ENCODE data around the gene HHAT. TPM values are rescaled to one million over a fixed set of nuclear protein-coding genes. Genes with fewer than 3 reads are reported as not detected.

The HHAT gene
- total and polyA plus RNA-seq, 3 donors from 2014 or later, result 8.5 to 24.3 (median 23.8) TPM

- Histone ChIP-seq H3K27ac (no peak overlapping the region), H3K4me1 (no peaks in the 10 kb centered on the region), H3K4me3 (no peak overlapping the region), H3K36me3 (ENCODE audit: low read depth, missing control alignments) (no peaks in the 10 kb centered on the region), H3K9me3 (no peaks in the 10 kb centered on the region), H3K27me3 (no peaks in the 10 kb centered on the region)
- no peak for DNase-seq
- intact Hi-C loops (cut with DNase I; ENCODE audit: low total_unique reads), result no loop called here
- no peak for TF ChIP-seq POLR2A (IDR thresholded peaks at IDR 0.05)
- TF ChIP-seq CTCF (IDR thresholded peaks at IDR 0.05), result no peak
- WGBS, 2 donors, result 84 to 93% methylated on average over 2 of the region's 2 CpGs
Observed at GRCh38 chr1:210703593-210703992, 374.9 kb downstream of the HHAT start.

- no peak for TF ChIP-seq POLR2A (IDR thresholded peaks at IDR 0.05)
- TF ChIP-seq CTCF (IDR thresholded peaks at IDR 0.05), result no peak
- H3K9me3 ChIP-seq, result no peaks in the 10 kb centered on the region
- no peaks in the 10 kb centered on the region for H3K36me3 ChIP-seq (ENCODE audit: low read depth, missing control alignments)
- intact Hi-C loops (cut with DNase I; ENCODE audit: low total_unique reads), result no loop called here
- no peak overlapping the region for H3K27ac ChIP-seq
- H3K4me1 ChIP-seq, result no peaks in the 10 kb centered on the region
- WGBS, 2 donors, result 88% methylated on average over 3 of the region's 3 CpGs
- no peaks in the 10 kb centered on the region for H3K27me3 ChIP-seq
- DNase-seq, result no peak
- no peak overlapping the region for H3K4me3 ChIP-seq
Observed at GRCh38 chr1:210705086-210705485, 376.4 kb downstream of the HHAT start.

- H3K4me1 ChIP-seq, result no peaks in the 10 kb centered on the region
- no peak for DNase-seq
- intact Hi-C loops (cut with DNase I; ENCODE audit: low total_unique reads), result no loop called here
- H3K4me3 ChIP-seq, result no peak overlapping the region
- 78 to 84% methylated on average over 3 of the region's 3 CpGs for WGBS, 2 donors
- H3K9me3 ChIP-seq, result no peaks in the 10 kb centered on the region
- no peak overlapping the region for H3K27ac ChIP-seq
- no peaks in the 10 kb centered on the region for H3K27me3 ChIP-seq
- no peak for TF ChIP-seq POLR2A (IDR thresholded peaks at IDR 0.05)
- no peak for TF ChIP-seq CTCF (IDR thresholded peaks at IDR 0.05)
- no peaks in the 10 kb centered on the region for H3K36me3 ChIP-seq (ENCODE audit: low read depth, missing control alignments)
Observed at GRCh38 chr1:210706246-210706645, 377.5 kb downstream of the HHAT start.

GRCh38 chr1:210707300-210708240 is 378.9 kb downstream of the HHAT start:
- 41 to 48% methylated on average over 7 of the region's 7 CpGs for WGBS, 2 donors
- no peak for DNase-seq
- Histone ChIP-seq H3K4me1 (no peaks in the 10 kb centered on the region), H3K27me3 (no peaks in the 10 kb centered on the region), H3K4me3 (no peak overlapping the region), H3K27ac (no peak overlapping the region), H3K9me3 (no peaks in the 10 kb centered on the region), H3K36me3 (ENCODE audit: low read depth, missing control alignments) (no peaks in the 10 kb centered on the region)
- intact Hi-C loops (cut with DNase I; ENCODE audit: low total_unique reads), result no loop called here
- TF ChIP-seq CTCF (IDR thresholded peaks at IDR 0.05) (no peak), POLR2A (IDR thresholded peaks at IDR 0.05) (no peak)

GRCh38 chr1:210709701-210710100 is 381.0 kb downstream of the HHAT start:
- DNase-seq, result no peak
- Histone ChIP-seq H3K4me3 (no peak overlapping the region), H3K9me3 (no peaks in the 10 kb centered on the region), H3K27me3 (no peaks in the 10 kb centered on the region), H3K36me3 (ENCODE audit: low read depth, missing control alignments) (no peaks in the 10 kb centered on the region), H3K27ac (no peak overlapping the region), H3K4me1 (no peaks in the 10 kb centered on the region)
- 78 to 88% methylated on average over 2 of the region's 2 CpGs for WGBS, 2 donors
- intact Hi-C loops (cut with DNase I; ENCODE audit: low total_unique reads), result no loop called here
- TF ChIP-seq POLR2A (IDR thresholded peaks at IDR 0.05), result no peak
- TF ChIP-seq CTCF (IDR thresholded peaks at IDR 0.05), result no peak

All from testis (tissue), 3 donors.